ENCODE measurements around the gene PTH1R.

The PTH1R gene

DNA sequence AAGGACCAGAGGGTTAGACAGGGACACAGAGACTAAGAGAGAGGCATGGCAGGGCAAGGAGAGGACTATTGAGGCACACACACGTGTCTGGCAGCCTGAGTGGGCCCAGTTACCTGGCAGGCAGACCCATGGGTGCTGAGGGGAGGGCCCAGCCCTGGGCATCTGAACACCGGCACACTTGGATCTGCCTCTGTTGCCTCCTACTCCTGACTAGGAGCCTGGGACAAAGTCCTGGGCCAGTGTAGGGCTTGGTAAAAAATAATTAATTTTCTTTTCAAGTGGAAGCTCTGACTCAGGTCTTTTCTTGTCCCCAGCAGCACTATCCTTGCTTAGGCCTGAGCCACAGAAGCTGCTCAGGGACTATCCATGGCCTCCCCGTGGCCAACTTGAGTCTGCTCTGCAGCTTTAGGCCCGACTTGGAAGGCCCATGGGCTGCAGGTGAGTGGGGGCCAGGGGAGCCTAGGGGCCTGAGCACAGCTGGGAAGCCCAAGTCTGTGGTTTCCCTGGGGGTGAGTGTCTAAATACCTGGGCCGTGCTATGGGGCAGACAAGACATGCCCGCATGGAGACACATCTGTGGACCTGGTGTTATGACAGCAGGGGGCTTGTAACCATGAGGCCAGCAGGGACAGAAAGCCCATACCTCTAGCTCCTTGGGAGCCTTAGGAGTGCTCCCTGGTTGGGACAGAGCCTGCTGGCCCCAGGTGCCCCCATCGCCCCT lies at the start of gene PTH1R:
PTH1R (plus strand) TSS at position 316 of the 720 bp plus-strand sequence. CDS start 5,839 bp downstream, outside the sequence.
- DNase-seq: no peak

- no peak for DNase-seq
These were observed 47.8 kb upstream of the PTH1R start for GRCh38 chr3:46829699-46830208.

- DNase-seq: no peak
These were observed 46.7 kb upstream of the PTH1R start for GRCh38 chr3:46830801-46831200.

DNA sequence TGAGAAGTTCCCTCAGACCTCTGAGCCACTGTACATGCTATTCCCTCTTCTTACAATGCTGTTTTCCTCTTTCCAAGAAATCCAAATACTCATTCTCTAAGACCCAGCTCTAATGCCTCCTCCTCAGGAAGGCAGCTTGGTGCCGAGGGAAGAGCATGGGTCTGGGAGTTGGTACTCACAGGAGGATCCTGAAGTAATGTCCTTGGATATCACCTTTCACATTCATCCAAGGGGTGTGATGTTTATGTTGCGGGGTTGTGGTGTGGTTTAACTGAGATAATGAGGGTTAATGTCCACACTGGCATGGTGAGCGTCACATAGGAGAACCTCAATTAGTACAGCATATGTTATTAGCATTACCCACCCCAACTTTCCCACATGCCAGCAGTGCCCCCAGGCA lies 46.2 kb upstream of the PTH1R start:
- DNase-seq: no peak

DNA sequence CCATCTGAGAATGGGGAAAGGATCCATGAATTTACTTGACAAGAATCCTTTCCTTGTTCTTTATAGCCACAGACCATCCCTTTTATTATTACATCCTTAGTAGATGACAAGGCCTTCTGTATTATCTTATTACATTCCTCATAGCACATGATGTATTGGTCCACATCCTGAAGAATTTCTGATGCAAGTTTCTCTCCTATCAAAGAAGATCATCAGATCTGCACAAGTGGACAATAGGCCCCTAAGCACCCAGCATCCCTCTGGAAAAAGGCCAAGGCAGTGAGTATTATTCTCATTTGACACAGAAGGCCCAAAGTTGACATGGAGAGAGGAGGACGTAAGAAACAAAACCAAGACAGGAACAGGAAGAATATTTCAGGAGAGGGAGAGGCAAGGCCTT lies 45.7 kb upstream of the PTH1R start:
- DNase-seq: no peak

DNA sequence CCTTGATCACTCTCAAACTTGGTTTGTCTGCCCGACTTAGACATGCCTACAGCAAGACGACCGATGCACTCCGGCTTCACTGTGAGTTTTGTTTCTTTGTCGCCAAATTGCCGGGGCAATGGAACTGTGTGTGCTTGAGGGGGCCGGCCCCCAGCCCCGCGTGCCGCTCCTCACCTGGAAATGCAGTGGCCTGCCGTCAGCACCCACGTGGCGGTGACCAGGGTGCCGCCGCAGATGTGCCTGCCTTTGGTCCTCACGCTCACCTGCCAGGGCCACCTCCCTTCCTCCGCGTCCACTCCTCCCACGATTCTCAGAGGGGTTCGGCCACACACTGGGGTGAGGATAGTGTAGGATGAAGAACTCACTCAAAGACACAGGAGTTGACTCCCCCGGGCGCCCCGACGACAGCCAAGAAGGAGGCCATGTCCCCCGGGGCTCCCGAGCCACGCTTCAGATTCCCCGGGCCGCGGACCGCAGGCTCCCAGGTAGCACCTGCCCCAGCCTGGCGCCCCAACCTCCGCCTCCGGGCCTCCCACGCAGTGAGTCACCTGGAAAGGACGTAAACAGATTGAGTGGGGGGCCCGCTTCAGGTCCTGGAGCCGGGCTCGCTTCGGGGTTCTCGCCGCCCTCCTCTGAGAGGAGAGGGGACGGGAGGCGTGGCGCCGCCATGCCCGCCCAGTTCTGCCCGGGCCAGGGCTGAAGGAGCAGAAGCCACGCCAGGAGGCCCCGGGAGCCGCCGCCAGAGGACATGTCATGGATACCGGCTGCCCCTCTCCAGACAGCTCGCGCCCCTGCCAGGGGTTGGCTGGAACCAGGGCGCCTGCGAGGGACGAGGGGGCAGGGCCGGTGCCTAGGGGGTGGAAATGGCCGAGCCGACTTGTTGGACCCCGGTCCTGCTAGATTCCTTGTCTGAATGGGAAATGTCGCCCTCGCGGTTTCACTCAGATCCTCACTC lies 43.9 kb upstream of the PTH1R start:
- DNase-seq: no peak

GRCh38 chr3:46835054-46835453 lies 42.5 kb upstream of the PTH1R start:
- DNase-seq: no peak

- DNase-seq: no peak
These were observed 42.0 kb upstream of the PTH1R start for GRCh38 chr3:46835491-46835890.

- no peak for DNase-seq
These were observed 39.2 kb upstream of the PTH1R start for GRCh38 chr3:46838301-46838700.

DNA sequence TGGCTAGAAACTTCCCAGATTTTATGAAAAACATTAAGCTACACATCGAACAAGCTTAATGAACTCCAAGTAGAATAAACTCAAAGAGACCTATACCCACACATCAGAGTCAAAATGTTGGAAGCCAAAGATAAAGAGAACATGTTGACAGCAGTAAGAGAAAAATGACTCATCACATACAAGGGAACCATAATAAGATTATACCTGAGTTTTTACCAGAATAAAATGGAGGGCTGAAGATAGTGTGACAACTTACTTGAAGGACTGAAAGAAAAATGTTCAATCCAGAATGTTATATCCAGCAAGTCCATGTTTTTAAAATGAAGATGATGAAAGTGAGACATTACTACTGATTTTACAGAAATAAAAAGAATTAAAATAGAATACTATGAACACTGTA lies 37.0 kb upstream of the PTH1R start:
- no peak for DNase-seq

- no peak for DNase-seq
These were observed 34.0 kb upstream of the PTH1R start for GRCh38 chr3:46843508-46843907.

DNA sequence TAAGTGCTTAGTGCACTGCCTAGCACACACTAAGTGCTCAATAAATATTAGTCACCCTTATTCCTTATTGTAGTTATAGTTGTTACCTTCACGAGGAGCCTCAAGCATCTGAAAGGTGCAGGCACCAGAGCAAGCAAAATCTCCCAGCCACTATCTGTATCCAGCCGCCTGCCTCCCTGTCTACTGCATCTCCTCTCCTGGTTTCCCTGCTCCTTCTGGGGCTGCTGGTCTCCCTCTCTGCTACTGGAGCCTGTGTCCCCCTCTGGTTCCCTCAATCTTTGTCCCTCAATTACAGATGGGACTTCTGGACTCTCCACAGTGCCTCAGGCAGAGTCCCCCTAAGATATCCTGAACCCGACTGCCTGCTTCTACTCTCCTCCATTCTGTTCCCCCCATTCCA lies 33.1 kb upstream of the PTH1R start:
- DNase-seq: no peak

- DNase-seq: no peak
These were observed 32.6 kb upstream of the PTH1R start for GRCh38 chr3:46844881-46845312.

GRCh38 chr3:46845397-46845859 lies 32.1 kb upstream of the PTH1R start:
- no peak for DNase-seq

GRCh38 chr3:46845860-46846623 lies 31.5 kb upstream of the PTH1R start:
- DNase-seq: peak; percentile 67

GRCh38 chr3:46846624-46847542 lies 30.6 kb upstream of the PTH1R start:
- DNase-seq: no peak

DNA sequence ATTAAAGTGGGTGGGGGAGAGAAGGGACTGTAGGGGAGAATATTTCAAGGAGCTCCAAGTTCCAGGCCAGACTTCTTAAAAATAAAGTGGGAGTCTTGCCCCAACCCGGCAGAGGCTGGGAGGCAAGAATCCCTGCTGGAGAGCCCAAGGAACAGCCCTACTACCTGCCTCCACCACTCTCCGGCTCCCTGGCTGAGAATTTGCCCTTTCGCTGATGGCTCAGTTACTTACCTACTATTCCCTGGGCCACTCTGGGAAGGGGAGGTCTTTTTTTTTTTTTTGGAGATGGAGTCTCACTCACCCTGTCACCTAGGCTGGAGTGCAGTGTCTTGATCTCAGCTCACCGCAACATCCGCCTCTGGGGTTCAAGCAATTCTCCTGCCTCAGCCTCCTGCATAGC lies 29.8 kb upstream of the PTH1R start:
- DNase-seq: no peak

- no peak for DNase-seq
These were observed 29.1 kb upstream of the PTH1R start for GRCh38 chr3:46848271-46849044.

DNA sequence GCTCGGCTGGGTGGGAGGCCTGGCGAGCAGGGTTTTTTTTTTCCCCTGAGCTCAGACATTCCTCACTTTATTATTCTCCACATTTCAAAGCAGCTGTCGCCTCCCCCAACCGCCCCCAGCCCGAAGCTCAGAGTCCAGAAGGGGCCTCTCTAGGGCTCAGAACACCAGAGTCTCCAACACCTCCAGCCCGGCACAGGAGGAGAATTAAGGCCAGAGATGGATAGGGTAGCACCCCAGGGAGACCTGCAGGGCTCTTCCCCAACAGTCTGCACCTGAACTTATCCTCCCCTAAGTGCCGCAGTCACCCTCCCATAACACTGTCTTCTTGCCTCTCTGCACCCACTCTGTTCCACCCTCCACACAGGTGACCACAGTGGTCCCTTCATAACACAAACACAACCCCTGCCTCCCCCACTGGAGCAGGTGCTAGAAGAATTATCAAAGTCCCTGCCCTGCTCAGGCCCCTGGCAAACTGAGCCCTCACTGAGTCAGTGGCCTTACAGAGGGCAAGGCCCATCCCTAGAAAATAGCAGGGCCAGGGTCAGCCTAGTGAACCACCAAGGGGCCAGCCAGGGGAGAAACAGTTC lies 28.4 kb upstream of the PTH1R start:
- no peak for DNase-seq

DNA sequence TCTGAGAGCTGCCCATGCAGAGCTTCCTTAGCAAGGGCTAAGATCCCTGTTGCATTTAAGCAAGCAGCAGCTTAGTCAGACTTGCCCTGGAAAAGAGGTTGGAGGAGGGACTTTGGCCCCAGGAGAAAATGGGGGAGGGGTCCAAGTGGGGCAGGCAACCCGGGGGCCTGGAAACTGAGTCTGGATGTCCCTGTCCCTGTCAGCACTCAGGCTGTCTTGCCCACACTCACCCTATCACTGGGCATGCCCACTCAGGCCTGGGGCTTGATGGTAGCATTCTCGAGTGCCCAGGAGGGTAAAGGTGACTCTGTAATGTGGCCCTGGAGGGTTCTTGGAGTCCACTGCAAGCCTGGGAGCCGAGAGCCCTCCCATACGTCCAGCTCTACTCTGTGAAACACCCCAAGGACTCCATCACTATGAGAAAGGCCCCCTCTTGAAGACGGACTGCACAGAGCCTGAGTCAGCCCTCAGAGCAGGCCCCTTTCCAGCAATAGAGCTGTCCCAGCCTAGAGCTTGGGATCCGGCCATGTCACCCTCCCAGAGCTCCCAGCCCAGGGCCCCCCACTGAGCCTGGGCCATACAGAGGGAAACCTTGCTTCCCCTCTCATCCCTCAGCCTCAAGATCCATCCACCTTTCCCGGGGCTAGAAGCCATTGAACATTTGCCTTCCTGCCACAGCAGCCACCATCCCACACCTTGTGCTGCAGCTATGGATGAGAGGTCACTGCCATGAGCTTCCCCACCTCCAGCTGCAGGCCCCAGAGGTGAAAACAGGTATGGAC lies 27.6 kb upstream of the PTH1R start:
- no peak for DNase-seq

All from activated effector memory CD4-positive, alpha-beta T cell treated with Interleukin-2 at 50 U/mL for 16 hours (primary cell).